ENCODE results near the gene ZNF691.
"Not testable (repeated sequence)": the region's sequence is repeated elsewhere in the genome, so short reads cannot be mapped to it uniquely, and the experiment has no call there.

Gene ZNF691

GRCh38 chr1:42891465-42892138 lies 45.2 kb downstream of the ZNF691 start:
- Histone ChIP-seq H3K79me2 (ENCODE audit: insufficient read depth, low read depth) (no peaks in the 10 kb centered on the region), H3K4me3 (IDR thresholded peaks at IDR 0.05; ENCODE audit: insufficient read depth, low read depth, low read length) (no peak overlapping the region), H3K36me3 (ENCODE audit: insufficient read depth) (no peaks in the 10 kb centered on the region), H4K20me1 (ENCODE audit: insufficient read depth) (no peaks in the 10 kb centered on the region), H3K4me2 (no peak overlapping the region), H2AFZ (ENCODE audit: low read depth) (no peak overlapping the region), H3K4me1 (ENCODE audit: low read depth, poor library complexity, severe bottlenecking) (no peaks in the 10 kb centered on the region), H3K27me3 (ENCODE audit: insufficient read depth, low read depth) (no peaks in the 10 kb centered on the region), H3K27ac (no peak overlapping the region), H3K9ac (no peak overlapping the region)
- TF ChIP-seq CTCF (conservative IDR thresholded peaks at IDR 0.05; ENCODE audit: low read depth, low read length) = no peak

- not testable (repeated sequence) for H2AFZ ChIP-seq (ENCODE audit: low read depth); H4K20me1 ChIP-seq (ENCODE audit: insufficient read depth); H3K79me2 ChIP-seq (ENCODE audit: insufficient read depth, low read depth); H3K27me3 ChIP-seq (ENCODE audit: insufficient read depth, low read depth); H3K9ac ChIP-seq; H3K4me2 ChIP-seq; H3K4me1 ChIP-seq (ENCODE audit: low read depth, poor library complexity, severe bottlenecking); H3K36me3 ChIP-seq (ENCODE audit: insufficient read depth); H3K4me3 ChIP-seq (IDR thresholded peaks at IDR 0.05; ENCODE audit: insufficient read depth, low read depth, low read length); H3K27ac ChIP-seq
Measured at GRCh38 chr1:42899960-42900359, 53.5 kb downstream of the ZNF691 start.
